GM12864 (cell line): ENCODE results near the gene TGFB3.

ENCODE experiments used
- DNase-seq: peaks from one replicate; pipeline ENCODE4 v3.0.0-alpha.2; 2011; ENCODE audit warnings: low read depth
- H3K4me3 ChIP-seq: 2 replicates; pipeline ENCODE4 v1.5.1; 2011; ENCODE audit warnings: mild to moderate bottlenecking, low read depth, low read length, control low read depth
- CTCF ChIP-seq: IDR thresholded peaks from 2 replicates; pipeline ENCODE4 v1.5.1; 2011; ENCODE audit warnings: low read depth, mild to moderate bottlenecking, moderate library complexity, low read length, control low read depth, inconsistent platforms; ENCODE audit errors: missing control alignments

Gene TGFB3

DNA sequence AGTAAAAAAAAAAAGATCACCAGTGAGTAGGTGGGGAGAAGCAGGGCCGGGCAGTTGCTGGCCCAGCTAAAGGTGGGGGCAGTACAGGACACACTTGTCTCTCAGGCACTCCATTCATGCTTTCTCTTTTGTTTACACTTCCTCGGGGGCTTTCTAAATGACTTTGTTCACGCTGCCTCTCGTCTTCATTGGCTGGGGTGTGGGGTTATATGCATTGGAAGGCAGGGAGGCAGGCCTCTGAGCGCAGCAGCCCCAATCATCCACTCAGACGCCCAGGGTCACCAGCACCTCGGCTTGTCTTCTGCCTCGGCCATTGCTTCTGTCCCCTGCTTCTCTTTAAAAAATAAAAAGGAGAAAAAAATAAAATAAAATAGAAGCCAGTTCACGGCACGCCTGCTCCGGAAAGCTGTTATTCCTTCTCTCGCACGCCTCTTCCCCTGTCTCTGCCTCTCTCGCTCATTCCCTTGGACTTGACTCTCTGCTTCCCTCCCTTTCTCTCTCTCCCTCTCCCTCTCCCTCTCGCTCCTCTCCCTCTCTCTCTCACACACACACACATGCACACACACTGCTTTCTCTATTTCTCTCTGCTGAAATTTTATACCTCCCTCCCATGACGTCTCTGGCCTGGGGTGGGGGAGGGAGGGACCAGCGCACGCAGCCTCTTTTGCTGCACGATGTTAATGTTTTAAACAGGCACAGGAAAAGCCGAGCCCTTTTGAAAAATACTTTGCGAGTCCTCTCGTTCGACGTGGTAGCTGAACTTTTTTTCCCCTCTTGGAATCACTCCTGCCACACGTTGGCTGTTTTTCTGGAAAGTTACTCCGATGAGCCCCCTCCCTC, at the start of gene TGFB3:
TSS of gene TGFB3 (minus strand) at position 570 of the 840 bp plus-strand sequence. CDS start 1,102 bp downstream, outside the sequence.
- H3K4me3 ChIP-seq: peak within 1 kb of the TSS; percentile 82
- TF ChIP-seq CTCF: no peak
- DNase-seq: peak; percentile 37

GRCh38 chr14:76024211-76024907, 42.6 kb upstream of the TGFB3 start:
- no peak for DNase-seq
- H3K4me3 ChIP-seq: no peak overlapping the region
- TF ChIP-seq CTCF: no peak

DNA sequence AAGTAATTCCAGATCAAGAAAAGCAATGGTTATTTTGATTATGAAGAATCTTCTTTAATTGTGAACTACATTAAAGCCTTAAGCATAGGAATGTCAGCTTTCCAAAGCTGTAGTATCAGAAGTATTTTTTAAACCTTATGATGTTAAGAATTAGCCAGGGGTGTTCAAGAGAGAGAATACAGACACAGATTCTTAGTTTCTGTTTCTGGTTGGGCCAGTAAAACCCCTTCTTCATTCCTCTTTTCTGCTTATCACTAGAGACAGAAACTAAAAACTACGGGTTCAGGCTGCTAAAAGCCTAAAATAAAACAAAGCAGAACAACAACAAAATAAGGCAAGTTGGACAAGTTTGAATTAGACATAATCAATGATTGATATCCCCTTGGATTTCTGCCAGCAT, 42.0 kb upstream of the TGFB3 start:
- no peak for DNase-seq
- no peak overlapping the region for H3K4me3 ChIP-seq
- no peak for TF ChIP-seq CTCF

DNA sequence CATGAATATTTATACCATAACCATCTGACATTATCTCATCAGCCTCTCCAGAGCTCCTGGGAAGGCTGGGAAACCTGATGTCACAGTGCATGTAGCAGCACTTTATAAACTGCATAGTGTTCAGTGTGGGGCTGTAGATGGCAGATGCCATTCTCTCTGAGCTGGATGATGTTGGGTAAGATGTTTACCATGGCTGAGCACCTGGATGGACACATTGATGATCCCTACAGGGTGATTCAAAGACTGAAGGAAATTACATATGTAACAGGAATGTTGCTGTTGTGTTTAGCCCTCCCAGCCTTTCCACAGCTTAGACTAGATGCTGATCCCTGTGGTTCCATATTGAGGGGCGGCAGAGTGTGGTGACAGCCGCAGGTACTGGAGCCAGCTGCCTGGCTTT, 41.2 kb upstream of the TGFB3 start:
- DNase-seq: no peak
- no peak for TF ChIP-seq CTCF
- H3K4me3 ChIP-seq: no peak overlapping the region

- no peak for DNase-seq
- no peak overlapping the region for H3K4me3 ChIP-seq
- TF ChIP-seq CTCF: no peak
Observed at GRCh38 chr14:76019676-76020075, 37.9 kb upstream of the TGFB3 start.

GRCh38 chr14:76015668-76016067, 33.9 kb upstream of the TGFB3 start:
- DNase-seq: no peak
- TF ChIP-seq CTCF: no peak

More at GRCh38 chr14:76015668-76016067, 33.9 kb upstream of the TGFB3 start:
- H3K4me3 ChIP-seq: no peak overlapping the region
